ENCODE data around the gene TPD52L2.

DNA sequence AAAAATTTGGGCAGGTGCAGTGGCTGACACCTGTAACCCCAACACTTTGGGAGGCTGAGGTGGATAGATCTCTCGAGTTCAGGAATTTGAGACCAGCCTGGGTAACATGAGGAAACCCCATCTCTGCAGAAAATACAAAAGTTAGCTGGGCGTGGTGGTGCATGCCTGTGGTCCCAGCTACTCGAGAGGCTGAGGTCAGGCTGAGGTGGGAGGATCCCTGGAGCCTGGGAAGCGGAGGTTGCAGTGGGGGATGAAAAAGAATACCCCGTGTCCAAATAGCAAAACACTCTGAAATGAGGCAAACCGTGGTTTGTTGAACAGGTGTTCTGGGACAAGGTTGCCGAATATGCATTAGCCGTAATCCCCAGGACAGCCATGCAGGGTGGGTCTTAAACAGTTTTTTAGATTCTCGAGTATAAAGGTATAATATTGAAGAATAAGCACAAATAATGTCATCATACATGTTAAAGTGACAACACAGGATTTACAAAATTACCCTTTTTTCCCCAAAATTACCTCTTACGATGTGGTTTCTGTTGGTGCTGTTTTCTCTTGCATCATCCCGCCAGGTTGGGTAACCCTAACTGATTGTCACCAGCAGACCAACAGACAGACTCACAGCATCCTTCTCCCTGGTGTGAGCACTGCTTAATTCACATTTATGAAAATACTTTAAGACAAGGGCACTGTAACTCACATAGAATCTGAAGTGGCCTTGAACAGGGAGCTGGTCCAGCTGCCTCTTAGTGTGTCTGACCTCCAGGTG, 38.9 kb downstream of the TPD52L2 start:
- TF ChIP-seq GATA2 (IDR thresholded peaks at IDR 0.05; ENCODE audit: low read depth, low read length) (no peak), GATA3 (IDR thresholded peaks at IDR 0.05; ENCODE audit: low read depth, low read length) (no peak)

Measured in SH-SY5Y (cell line).